Measurements from ENCODE around the gene CETN1. TPM values are rescaled to one million over a fixed set of nuclear protein-coding genes. Genes with fewer than 3 reads are reported as not detected.

Gene CETN1
- total and polyA plus RNA-seq, 2 donors (not counting 1 experiment from before 2014, with no cell fraction given) = not detected

DNA sequence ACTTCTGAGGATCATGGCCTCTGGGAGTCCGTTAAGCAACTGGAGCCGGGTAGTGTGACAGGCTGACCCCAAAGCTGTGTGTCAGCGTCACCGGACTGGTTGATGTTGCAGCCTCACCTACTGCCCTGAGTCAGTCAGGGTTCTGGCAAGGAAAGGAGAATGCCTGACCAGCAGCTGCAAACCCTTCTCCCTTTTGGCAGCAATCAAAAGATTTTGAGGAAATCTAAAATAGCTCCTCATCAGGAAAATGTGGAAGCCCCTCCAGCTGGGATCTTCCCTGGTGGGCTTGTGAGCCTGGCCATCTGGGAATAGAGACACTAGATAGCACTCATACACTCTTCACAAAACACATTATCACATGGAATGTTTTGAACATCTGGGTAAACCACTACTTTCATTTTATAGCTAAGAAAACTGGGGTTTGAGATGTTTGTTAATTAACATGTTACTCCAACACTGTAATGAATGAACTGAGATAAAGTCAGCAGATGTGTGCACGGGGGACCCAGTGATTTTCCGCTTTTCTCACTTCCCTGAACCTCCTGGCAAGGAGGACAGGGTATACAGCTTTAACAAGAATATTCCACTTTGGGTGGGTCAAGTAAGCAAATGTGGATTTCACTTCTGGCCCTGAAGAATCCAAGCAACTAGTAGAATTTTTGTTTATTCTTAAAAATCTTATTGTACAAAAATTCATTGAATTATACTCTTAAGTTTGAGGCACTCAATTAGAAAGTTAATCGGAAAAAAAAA, 41.3 kb downstream of the CETN1 start:
- no peak for ATAC-seq (ENCODE audit: low read depth)
- WGBS (ENCODE audit: insufficient coverage) = 100% methylated on average over 4 of the region's 7 CpGs
- Histone ChIP-seq H3K9ac (ENCODE audit: low read length) (no peak overlapping the region), H2AFZ (ENCODE audit: insufficient read depth, low read depth, low read length, poor library complexity, severe bottlenecking) (no peak overlapping the region), H4K20me1 (ENCODE audit: control insufficient read depth, insufficient read depth, low read length, poor library complexity, severe bottlenecking) (no peaks in the 10 kb centered on the region), H3K36me3 (replicated peaks in 1 of 2; ENCODE audit: control extremely low read depth in 1 of 2, control insufficient read depth in 1 of 2, extremely low read depth in 1 of 2, insufficient read depth in 2 of 2, low read length in 1 of 2) (no peaks in the 10 kb centered on the region), H3K27me3 (replicated peaks in 1 of 4; ENCODE audit: control extremely low read depth in 1 of 4, control insufficient read depth in 3 of 4, insufficient read depth in 4 of 4, low read length in 3 of 4) (peaks cover 0 to 2% (median 0%) of the 10 kb centered on the region in 4 experiments), H3K4me1 (ENCODE audit: control insufficient read depth in 2 of 2, insufficient read depth in 2 of 2, low read length in 2 of 2) (no peaks in the 10 kb centered on the region), H3K79me2 (ENCODE audit: control insufficient read depth, insufficient read depth, low read length) (no peaks in the 10 kb centered on the region), H3K9me3 (ENCODE audit: control extremely low read depth in 1 of 3, control insufficient read depth in 2 of 3, insufficient read depth in 1 of 3, low read length in 2 of 3) (no peaks in the 10 kb centered on the region), H3K4me3 (ENCODE audit: control extremely low read depth in 1 of 5, extremely low read depth in 1 of 5, insufficient read depth in 1 of 5, low read depth in 2 of 5, low read length in 4 of 5) (no peak overlapping the region), H3K27ac (ENCODE audit: low read length in 2 of 2) (no peak overlapping the region), H3K4me2 (replicated peaks; ENCODE audit: low read depth, low read length, poor library complexity, severe bottlenecking) (no peak overlapping the region)
- no peak for TF ChIP-seq EZH2 (IDR thresholded peaks at IDR 0.05; ENCODE audit: borderline replicate concordance, insufficient read depth, low read depth, low read length, poor library complexity, severe bottlenecking)
- TF ChIP-seq, protein P1, sequence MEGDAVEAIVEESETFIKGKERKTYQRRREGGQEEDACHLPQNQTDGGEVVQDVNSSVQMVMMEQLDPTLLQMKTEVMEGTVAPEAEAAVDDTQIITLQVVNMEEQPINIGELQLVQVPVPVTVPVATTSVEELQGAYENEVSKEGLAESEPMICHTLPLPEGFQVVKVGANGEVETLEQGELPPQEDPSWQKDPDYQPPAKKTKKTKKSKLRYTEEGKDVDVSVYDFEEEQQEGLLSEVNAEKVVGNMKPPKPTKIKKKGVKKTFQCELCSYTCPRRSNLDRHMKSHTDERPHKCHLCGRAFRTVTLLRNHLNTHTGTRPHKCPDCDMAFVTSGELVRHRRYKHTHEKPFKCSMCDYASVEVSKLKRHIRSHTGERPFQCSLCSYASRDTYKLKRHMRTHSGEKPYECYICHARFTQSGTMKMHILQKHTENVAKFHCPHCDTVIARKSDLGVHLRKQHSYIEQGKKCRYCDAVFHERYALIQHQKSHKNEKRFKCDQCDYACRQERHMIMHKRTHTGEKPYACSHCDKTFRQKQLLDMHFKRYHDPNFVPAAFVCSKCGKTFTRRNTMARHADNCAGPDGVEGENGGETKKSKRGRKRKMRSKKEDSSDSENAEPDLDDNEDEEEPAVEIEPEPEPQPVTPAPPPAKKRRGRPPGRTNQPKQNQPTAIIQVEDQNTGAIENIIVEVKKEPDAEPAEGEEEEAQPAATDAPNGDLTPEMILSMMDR (IDR thresholded peaks at IDR 0.05) = no peak
- no peak for DNase-seq
- POLR2A ChIA-PET = no interaction called here
- no peak overlapping the region for H3K27ac Mint-ChIP-seq
- no peaks in the 10 kb centered on the region for H3K9me3 Mint-ChIP-seq (ENCODE audit: insufficient read depth)
- CTCF ChIA-PET = interaction anchor here (1.4 kb wide), 1 partner anchor 209 kb away, joined by 5 read pairs; no protein-coding TSS in a partner anchor
- H3K27me3 Mint-ChIP-seq = peaks cover 26% of the 10 kb centered on the region
- H3K4me1 Mint-ChIP-seq = no peaks in the 10 kb centered on the region
- no peak overlapping the region for H3K4me3 Mint-ChIP-seq
- intact Hi-C loops (cut with micrococcal nuclease) = loop anchor here (10.0 kb wide), 1 partner anchor 1923 kb away; no protein-coding TSS in a partner anchor

DNA sequence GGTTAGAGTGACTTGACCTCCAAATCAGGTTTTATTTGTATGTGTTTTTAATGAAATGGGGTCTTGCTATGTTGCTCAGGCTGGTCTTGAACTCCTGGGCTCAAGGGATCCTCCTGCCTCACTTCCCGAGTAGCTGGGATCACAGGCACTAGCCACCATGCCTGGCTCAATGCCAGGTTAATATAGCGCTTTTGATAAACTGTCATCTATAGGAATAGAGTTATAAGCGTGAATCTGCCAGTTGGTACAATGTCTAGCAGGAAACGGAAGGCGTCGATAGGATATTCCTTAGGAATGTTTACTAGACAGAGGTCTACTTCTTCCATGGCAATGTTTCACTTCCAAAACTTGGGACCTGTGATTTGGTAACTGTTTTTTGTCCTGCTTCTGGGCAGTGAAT, 42.1 kb downstream of the CETN1 start:
- Mint-ChIP-seq H3K27me3 (peaks cover 26% of the 10 kb centered on the region), H3K27ac (no peak overlapping the region), H3K4me3 (no peak overlapping the region), H3K4me1 (no peaks in the 10 kb centered on the region), H3K9me3 (ENCODE audit: insufficient read depth) (no peaks in the 10 kb centered on the region)
- ATAC-seq (ENCODE audit: low read depth) (no peak), DNase-seq (no peak)
- Histone ChIP-seq H2AFZ (ENCODE audit: insufficient read depth, low read depth, low read length, poor library complexity, severe bottlenecking) (no peak overlapping the region), H3K4me3 (ENCODE audit: control extremely low read depth in 1 of 5, extremely low read depth in 1 of 5, insufficient read depth in 1 of 5, low read depth in 2 of 5, low read length in 4 of 5) (no peak overlapping the region), H3K36me3 (replicated peaks in 1 of 2; ENCODE audit: control extremely low read depth in 1 of 2, control insufficient read depth in 1 of 2, extremely low read depth in 1 of 2, insufficient read depth in 2 of 2, low read length in 1 of 2) (no peaks in the 10 kb centered on the region), H3K4me1 (ENCODE audit: control insufficient read depth in 2 of 2, insufficient read depth in 2 of 2, low read length in 2 of 2) (no peaks in the 10 kb centered on the region), H3K27me3 (replicated peaks in 1 of 4; ENCODE audit: control extremely low read depth in 1 of 4, control insufficient read depth in 3 of 4, insufficient read depth in 4 of 4, low read length in 3 of 4) (peaks cover 0 to 2% (median 0%) of the 10 kb centered on the region in 4 experiments), H3K9me3 (ENCODE audit: control extremely low read depth in 1 of 3, control insufficient read depth in 2 of 3, insufficient read depth in 1 of 3, low read length in 2 of 3) (no peaks in the 10 kb centered on the region), H3K27ac (ENCODE audit: low read length in 2 of 2) (no peak overlapping the region), H4K20me1 (ENCODE audit: control insufficient read depth, insufficient read depth, low read length, poor library complexity, severe bottlenecking) (no peaks in the 10 kb centered on the region), H3K4me2 (replicated peaks; ENCODE audit: low read depth, low read length, poor library complexity, severe bottlenecking) (no peak overlapping the region), H3K9ac (ENCODE audit: low read length) (no peak overlapping the region), H3K79me2 (ENCODE audit: control insufficient read depth, insufficient read depth, low read length) (no peaks in the 10 kb centered on the region)
- 100% methylated on average over 4 of the region's 6 CpGs for WGBS (ENCODE audit: insufficient coverage)
- ChIA-PET POLR2A (no interaction called here), CTCF (interaction anchor here (1.0 to 5.8 kb wide), 3 partner anchors 8 to 217 kb away, joined by 3 to 44 read pairs (median 30); no protein-coding TSS in a partner anchor)
- no peak for TF ChIP-seq EZH2 (IDR thresholded peaks at IDR 0.05; ENCODE audit: borderline replicate concordance, insufficient read depth, low read depth, low read length, poor library complexity, severe bottlenecking)
- TF ChIP-seq, protein P1 (IDR thresholded peaks at IDR 0.05) = no peak
- intact Hi-C loops (cut with micrococcal nuclease) = loop anchor here (10.0 kb wide), 1 partner anchor 1923 kb away; no protein-coding TSS in a partner anchor
